ENCODE measurements around the gene DCN.

- TF ChIP-seq, protein P1, sequence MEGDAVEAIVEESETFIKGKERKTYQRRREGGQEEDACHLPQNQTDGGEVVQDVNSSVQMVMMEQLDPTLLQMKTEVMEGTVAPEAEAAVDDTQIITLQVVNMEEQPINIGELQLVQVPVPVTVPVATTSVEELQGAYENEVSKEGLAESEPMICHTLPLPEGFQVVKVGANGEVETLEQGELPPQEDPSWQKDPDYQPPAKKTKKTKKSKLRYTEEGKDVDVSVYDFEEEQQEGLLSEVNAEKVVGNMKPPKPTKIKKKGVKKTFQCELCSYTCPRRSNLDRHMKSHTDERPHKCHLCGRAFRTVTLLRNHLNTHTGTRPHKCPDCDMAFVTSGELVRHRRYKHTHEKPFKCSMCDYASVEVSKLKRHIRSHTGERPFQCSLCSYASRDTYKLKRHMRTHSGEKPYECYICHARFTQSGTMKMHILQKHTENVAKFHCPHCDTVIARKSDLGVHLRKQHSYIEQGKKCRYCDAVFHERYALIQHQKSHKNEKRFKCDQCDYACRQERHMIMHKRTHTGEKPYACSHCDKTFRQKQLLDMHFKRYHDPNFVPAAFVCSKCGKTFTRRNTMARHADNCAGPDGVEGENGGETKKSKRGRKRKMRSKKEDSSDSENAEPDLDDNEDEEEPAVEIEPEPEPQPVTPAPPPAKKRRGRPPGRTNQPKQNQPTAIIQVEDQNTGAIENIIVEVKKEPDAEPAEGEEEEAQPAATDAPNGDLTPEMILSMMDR (IDR thresholded peaks at IDR 0.05), result no peak
- TF ChIP-seq POLR2A (IDR thresholded peaks at IDR 0.05), result no peak
Observed at GRCh38 chr12:91191513-91192111, 9.0 kb upstream of the DCN start.
